Esophagus muscularis mucosa (tissue), 4 donors: ENCODE results near the gene PRKACB. TPM values are rescaled to one million over a fixed set of nuclear protein-coding genes. Genes with fewer than 3 reads are reported as not detected.
"Not testable (repeated sequence)": the region's sequence is repeated elsewhere in the genome, so short reads cannot be mapped to it uniquely, and the experiment has no call there.

ENCODE experiments used
- DNase-seq: peaks from one replicate; pipeline ENCODE4 v3.0.0-alpha.2; 2017; ENCODE audit errors: extremely low spot score
- H3K27ac ChIP-seq, 4 donors: fragments of 200-600 bp; sonication (generic); replicated peaks in 1 of 4; 1 replicate in 3 of 4; 2 replicates in 1 of 4; pipeline ENCODE4 v1.5.1; 2016 to 2019; ENCODE audit warnings: mild to moderate bottlenecking in 1 of 4
- H3K27me3 ChIP-seq, 4 donors: fragments of 200-600 bp; sonication (generic); one replicate each; pipeline versions ENCODE4 v1.5.1 to v1.6.0; 2016 to 2019
- H3K36me3 ChIP-seq, 4 donors: fragments of 200-600 bp; sonication (generic); one replicate each; pipeline ENCODE4 v1.5.1; 2016 to 2019
- H3K4me1 ChIP-seq, 4 donors: fragments of 200-600 bp; sonication (generic); one replicate each; pipeline ENCODE4 v1.5.1; 2016 to 2019
- H3K4me3 ChIP-seq, 4 donors: fragments of 200-600 bp; sonication (generic); 1 replicate in 2 of 4; 2 replicates in 2 of 4; pipeline ENCODE4 v1.5.1; 2016 to 2019; ENCODE audit warnings: mild to moderate bottlenecking in 4 of 4, moderate library complexity in 1 of 4
- H3K9me3 ChIP-seq, 4 donors: fragments of 200-600 bp; sonication (generic); 1 replicate in 3 of 4; 2 replicates in 1 of 4; pipeline ENCODE4 v1.5.1; 2016 to 2019
- EP300 ChIP-seq: sonication (generic); formaldehyde crosslinking; IDR thresholded peaks from one replicate; pipeline ENCODE4 v1.6.1; 2017; ENCODE audit warnings: antibody characterized with exemption
- POLR2A ChIP-seq: fragments of 450-650 bp; IDR thresholded peaks from one replicate; pipeline ENCODE4 v1.6.1; 2017; ENCODE audit warnings: antibody characterized with exemption, moderate library complexity, mild to moderate bottlenecking, low read depth
- POLR2AphosphoS5 ChIP-seq, 2 donors: sonication (generic); formaldehyde crosslinking; IDR thresholded peaks; one replicate each; pipeline ENCODE4 v1.6.1; 2017; ENCODE audit warnings: antibody characterized with exemption in 2 of 2
- WGBS: methylation state at CpG from one replicate; pipeline ENCODE4 v1.1.5; 2018; 5-methylcytosine and 5-hydroxymethylcytosine counted together
- intact Hi-C: fragments of 100-400 bp; cut with DNase I; formaldehyde crosslinking; loops from one replicate; pipeline ENCODE4 v1.15.1; 2023
- total RNA-seq, 4 donors: library from RNA; depleted of rRNA; stranded (reverse); fragments of >200 nt; gene quantifications; one replicate each; pipeline versions ENCODE4 v1.1.0 to v1.2.1, GENCODE V29; 2016
- TF ChIP-seq, protein P1 (sequence below), 3 experiments: fragments of 200-600 bp in 2 of 3; fragments of 450-650 bp in 1 of 3; sonication (generic) in 2 of 3; IDR thresholded peaks; one replicate each; pipeline ENCODE4 v1.5.1; 2017 to 2019; ENCODE audit warnings: antibody characterized with exemption in 3 of 3, mild to moderate bottlenecking in 2 of 3, moderate library complexity in 1 of 3

The PRKACB gene
- total RNA-seq: 10 to 100 TPM; 44.4 to 59.4 (median 52.3) TPM

DNA sequence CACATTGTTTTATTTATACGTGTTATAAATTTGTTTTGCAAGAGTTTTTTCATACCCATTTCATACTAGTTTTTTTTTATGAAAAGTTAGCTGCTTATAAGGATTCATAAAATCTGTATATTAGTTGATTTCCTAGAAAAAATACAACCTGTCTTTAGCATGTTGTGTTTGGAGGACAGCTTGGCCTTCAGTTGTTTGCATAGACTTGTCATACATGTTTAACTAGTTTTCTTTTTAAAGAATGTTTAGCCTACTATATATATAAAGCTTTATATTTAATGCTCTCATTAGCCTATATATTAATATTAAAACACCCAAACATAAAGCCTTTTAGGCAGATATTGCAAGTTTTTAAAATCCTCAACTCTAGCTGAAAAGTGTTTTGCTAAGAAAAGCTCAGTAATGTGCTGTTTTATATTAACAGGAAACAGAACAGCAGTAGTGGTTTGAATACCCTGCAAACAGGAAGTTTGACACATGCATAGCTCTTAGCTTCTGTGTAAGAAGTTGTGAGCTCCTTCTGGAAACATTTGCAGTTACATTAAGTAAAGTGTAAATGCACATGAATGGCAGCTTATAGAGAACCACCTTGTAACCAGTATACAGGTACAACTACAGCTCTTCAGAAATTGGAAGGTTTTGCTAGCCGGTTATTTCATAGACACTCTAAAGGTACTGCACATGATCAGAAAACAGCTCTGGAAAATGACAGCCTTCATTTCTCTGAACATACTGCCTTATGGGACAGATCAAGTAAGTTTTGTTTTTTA, at the start of gene PRKACB:
TSS of gene PRKACB (plus strand) at position 476 of the 770 bp plus-strand sequence. CDS start at position 567, 91 bp downstream.
- intact Hi-C loops: loop anchor here (10.0 kb wide), 1 partner anchor 621 kb away; no protein-coding TSS in a partner anchor

DNA sequence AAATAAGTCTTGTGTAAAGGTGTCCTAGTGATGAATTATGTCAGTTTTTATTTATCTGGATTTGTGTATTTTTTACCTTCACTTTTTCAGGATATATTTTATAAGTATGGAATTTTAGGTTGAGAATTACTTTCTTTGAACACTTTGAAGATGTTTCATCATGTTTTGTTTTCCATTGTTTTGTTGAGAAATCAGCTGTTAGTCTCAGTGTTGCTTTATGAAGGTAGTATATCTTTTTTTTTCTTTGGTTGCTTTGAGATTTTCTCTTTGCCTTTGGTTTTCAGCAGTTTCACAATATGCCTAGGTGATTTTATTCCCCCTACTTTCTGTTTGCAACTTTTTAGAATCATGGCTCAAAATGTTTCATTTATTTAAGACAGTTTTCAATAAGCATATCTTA, 48.8 kb upstream of the PRKACB start:
- Histone ChIP-seq H3K27ac (no peak overlapping the region), H3K4me3 (no peak overlapping the region), H3K27me3 (no peaks in the 10 kb centered on the region), H3K36me3 (no peaks in the 10 kb centered on the region), H3K4me1 (peaks cover 0 to 15% (median 4%) of the 10 kb centered on the region in 4 donors), H3K9me3 (no peaks in the 10 kb centered on the region)
- no peak for TF ChIP-seq EP300
- no peak for TF ChIP-seq POLR2A
- TF ChIP-seq POLR2AphosphoS5 (IDR thresholded peaks at IDR 0.05): no peak
- TF ChIP-seq, protein P1, sequence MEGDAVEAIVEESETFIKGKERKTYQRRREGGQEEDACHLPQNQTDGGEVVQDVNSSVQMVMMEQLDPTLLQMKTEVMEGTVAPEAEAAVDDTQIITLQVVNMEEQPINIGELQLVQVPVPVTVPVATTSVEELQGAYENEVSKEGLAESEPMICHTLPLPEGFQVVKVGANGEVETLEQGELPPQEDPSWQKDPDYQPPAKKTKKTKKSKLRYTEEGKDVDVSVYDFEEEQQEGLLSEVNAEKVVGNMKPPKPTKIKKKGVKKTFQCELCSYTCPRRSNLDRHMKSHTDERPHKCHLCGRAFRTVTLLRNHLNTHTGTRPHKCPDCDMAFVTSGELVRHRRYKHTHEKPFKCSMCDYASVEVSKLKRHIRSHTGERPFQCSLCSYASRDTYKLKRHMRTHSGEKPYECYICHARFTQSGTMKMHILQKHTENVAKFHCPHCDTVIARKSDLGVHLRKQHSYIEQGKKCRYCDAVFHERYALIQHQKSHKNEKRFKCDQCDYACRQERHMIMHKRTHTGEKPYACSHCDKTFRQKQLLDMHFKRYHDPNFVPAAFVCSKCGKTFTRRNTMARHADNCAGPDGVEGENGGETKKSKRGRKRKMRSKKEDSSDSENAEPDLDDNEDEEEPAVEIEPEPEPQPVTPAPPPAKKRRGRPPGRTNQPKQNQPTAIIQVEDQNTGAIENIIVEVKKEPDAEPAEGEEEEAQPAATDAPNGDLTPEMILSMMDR (IDR thresholded peaks at IDR 0.05): no peak
- intact Hi-C loops: no loop called here
- no peak for DNase-seq

More for the DNA sequence above, at the start of gene PRKACB:
- Histone ChIP-seq H3K36me3 (no peaks in the 10 kb centered on the region), H3K4me3 (peak within 1 kb of the TSS in 3 of 4 donors; percentile 5 to 21 (median 15)), H3K27me3 (no peaks in the 10 kb centered on the region), H3K4me1 (no peaks in the 10 kb centered on the region), H3K9me3 (peaks cover 0 to 2% (median 0%) of the 10 kb centered on the region in 4 donors), H3K27ac (peak within 1 kb of the TSS in 1 of 4 donors; percentile 14)
- no peak for TF ChIP-seq POLR2AphosphoS5 (IDR thresholded peaks at IDR 0.05)
- TF ChIP-seq, protein P1 (IDR thresholded peaks at IDR 0.05): no peak
- no peak for TF ChIP-seq POLR2A
- TF ChIP-seq EP300: no peak
- no peak for DNase-seq
- WGBS: 68% methylated on average over 2 of the region's 2 CpGs

DNA sequence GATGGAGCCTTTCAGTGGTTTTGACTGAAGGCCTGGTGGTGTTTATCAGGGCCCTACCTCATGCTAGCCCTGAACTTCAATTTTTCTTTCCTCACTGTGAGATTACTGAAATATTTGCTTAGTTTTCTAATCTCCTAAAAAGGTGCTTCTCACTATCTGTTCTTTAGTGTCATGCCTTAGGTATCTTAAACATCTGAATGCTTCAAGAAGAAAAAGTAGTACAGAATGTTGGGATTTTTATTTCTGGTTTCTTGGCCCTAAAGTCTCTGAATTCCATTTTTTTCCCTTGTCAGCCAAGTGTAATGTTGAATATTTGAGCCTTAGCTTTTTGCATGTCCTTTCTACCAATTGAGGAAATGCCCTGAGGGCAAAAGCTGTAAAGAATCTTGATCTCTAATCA, 47.9 kb upstream of the PRKACB start:
- intact Hi-C loops: no loop called here
- Histone ChIP-seq H3K36me3 (no peaks in the 10 kb centered on the region), H3K4me1 (peaks cover 0 to 9% (median 4%) of the 10 kb centered on the region in 4 donors), H3K4me3 (no peak overlapping the region), H3K9me3 (no peaks in the 10 kb centered on the region), H3K27ac (no peak overlapping the region), H3K27me3 (no peaks in the 10 kb centered on the region)
- no peak for DNase-seq
- TF ChIP-seq EP300 (no peak), POLR2AphosphoS5 (IDR thresholded peaks at IDR 0.05) (no peak), POLR2A (no peak)
- TF ChIP-seq, protein P1 (IDR thresholded peaks at IDR 0.05): no peak

DNA sequence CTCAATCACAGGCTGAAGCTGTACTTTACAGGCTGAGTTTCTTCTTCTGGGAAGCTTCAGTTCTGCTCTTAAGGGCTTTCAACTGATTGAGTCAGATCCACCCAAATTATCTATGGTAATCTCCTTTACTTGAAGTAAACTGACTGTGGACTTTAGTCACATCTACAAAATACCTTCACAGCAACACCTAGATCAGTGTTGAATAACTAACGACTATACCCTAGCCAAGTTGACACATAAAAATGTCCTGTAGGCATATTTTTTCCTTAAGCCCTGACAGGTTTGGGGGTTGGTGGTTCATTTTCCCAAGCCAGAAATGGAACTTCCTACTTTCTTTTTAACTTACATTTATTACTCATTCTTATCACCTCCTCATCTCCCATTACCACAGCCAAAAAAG, 42.9 kb upstream of the PRKACB start:
- H3K27ac ChIP-seq: no peak overlapping the region
- H3K4me3 ChIP-seq: no peak overlapping the region
- WGBS: 69% methylated on average over 1 of the region's 1 CpG
- intact Hi-C loops: no loop called here
- no peaks in the 10 kb centered on the region for H3K27me3 ChIP-seq
- no peaks in the 10 kb centered on the region for H3K36me3 ChIP-seq
- peaks cover 6 to 24% (median 16%) of the 10 kb centered on the region in 4 donors for H3K4me1 ChIP-seq
- DNase-seq: no peak
- TF ChIP-seq EP300: no peak
- TF ChIP-seq POLR2AphosphoS5 (IDR thresholded peaks at IDR 0.05): no peak
- H3K9me3 ChIP-seq: no peaks in the 10 kb centered on the region

DNA sequence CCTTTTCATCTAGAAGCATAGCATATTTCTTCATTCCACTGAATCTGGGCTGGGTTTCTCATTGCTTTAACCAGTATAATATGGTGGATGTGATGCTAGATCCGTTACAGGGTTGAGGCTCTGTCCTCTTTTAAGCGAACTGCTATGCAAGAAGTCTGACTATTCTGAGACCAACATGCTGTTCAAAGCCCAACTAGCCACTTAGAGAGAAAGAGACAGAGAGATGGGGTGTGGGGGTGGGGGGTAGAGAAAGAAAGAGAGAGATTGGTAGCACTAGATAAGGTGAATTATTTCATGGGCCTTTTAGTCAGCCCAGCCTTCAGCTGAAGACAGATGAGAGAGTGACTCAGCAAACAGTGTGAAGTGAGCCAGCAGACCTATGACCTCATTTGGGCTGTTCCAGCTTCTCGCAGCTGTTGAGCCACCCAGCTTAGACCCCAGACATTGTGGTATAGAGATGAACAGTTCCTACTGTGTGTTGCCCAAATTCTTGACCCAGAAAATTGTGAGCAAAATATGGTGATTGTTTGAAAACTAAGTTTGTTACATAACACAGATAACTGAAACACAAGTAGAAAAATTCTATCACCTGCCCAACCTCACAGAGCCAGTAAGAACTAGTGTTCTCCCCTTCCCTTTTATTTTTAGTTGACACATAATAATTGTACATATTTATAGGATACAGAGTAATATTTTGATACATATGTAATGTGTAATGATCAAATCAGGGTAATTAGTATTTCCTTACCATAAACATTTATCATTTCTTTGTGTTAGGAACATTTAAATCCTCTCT, 40.7 kb upstream of the PRKACB start:
- Histone ChIP-seq H3K4me3 (no peak overlapping the region), H3K4me1 (peaks cover 6 to 21% (median 16%) of the 10 kb centered on the region in 4 donors), H3K36me3 (no peaks in the 10 kb centered on the region), H3K9me3 (no peaks in the 10 kb centered on the region), H3K27ac (peak overlapping the region in 3 of 4 donors; percentile 5 to 48 (median 16)), H3K27me3 (no peaks in the 10 kb centered on the region)
- 61% methylated on average over 3 of the region's 3 CpGs for WGBS
- TF ChIP-seq, protein P1 (IDR thresholded peaks at IDR 0.05): no peak
- TF ChIP-seq POLR2AphosphoS5 (IDR thresholded peaks at IDR 0.05): peak; percentile 43 to 45
- TF ChIP-seq EP300: no peak
- no peak for TF ChIP-seq POLR2A
- intact Hi-C loops: no loop called here
- no peak for DNase-seq

DNA sequence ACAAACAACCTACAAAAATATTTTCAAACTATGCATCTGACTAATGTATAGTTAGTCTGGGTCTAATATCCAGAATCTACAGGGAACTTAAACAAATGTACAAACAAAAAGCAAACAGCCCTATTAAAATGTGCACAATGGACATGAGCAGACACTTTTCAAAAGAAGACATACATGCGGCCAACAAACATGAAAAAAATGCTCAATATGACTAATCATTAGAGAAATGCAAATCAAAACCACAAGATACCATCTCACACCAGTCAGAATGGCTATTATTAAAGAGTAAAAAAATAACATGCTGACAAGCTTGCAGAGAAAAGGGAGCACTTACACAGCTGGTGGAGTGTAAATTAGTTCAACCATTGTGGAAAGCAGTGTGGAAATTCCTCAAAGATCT, 36.5 kb upstream of the PRKACB start:
- DNase-seq, H3K27me3 ChIP-seq, H3K4me3 ChIP-seq, intact Hi-C loops, H3K36me3 ChIP-seq, H3K9me3 ChIP-seq, H3K27ac ChIP-seq: not testable (repeated sequence)
- peaks cover 4 to 16% (median 15%) of the 10 kb centered on the region in 4 donors for H3K4me1 ChIP-seq
- WGBS: 95% methylated on average over 1 of the region's 1 CpG
